Measurements from ENCODE around the gene PCMTD2. TPM values are rescaled to one million over a fixed set of nuclear protein-coding genes. Genes with fewer than 3 reads are reported as not detected.
"Not testable (repeated sequence)": the region's sequence is repeated elsewhere in the genome, so short reads cannot be mapped to it uniquely, and the experiment has no call there.

PCMTD2 gene
- polyA plus RNA-seq, 1 donor: 70.6 TPM

DNA sequence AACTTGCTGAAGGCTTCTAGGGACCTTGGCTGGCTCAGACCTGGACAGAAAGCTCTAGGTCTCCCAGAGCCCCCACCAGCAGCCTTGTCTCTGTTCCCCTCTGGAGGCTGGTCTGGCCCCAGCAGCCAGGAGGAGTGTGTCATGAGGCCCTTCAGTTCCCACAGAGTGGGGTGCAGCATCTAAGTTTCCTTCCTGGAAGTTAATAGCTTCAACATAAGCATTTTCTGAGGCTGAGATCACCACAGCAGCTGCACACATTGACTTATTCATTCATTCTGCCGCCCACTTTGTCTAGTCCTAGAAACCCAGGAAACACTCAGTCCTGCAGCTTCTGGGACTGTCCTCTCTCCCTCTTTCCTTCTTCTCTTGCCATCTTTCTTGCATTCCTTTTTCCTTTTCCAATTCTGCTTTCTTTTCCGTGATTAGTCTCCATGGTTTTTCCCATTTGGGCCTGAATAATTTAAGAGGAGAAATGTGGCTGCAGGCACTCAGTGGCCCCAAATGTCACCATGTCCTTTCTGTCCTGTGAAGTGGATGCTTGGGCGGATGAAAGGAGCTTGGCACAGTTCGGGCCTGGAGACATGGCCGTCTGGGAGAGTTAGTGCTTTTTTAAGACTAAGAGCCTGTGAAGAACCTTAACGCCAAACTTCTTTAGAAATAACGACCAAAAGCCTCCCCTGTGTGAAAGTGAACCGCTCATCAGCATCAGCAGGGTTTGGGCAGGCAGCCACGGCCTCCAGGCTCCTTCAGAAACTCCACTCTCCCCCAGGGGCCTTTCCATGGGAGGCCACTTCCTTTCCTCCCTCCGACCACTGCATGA is 31.0 kb upstream of the PCMTD2 start:
- peak; percentile 77 for DNase-seq

DNA sequence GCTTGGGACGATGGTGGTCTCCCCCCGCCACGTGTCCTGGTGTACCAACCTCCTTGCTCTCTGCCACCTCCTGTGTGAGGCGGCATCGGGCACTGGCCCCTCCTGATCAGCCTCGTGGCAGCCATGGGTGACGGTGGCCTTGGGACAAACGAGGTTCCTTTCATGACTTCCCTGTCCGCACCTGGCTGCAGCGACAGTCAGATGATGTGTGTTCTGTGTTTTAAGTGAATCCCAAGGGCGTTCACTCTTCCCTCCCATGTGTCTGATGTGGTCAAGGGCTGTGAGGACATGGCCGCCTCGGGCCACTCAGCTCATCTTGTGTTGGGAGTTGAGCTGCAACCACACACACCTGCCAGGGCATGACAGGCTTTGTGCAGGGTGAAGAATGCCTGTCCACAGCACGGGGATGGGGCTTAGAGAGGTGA is 30.4 kb upstream of the PCMTD2 start:
- no peak for DNase-seq

DNA sequence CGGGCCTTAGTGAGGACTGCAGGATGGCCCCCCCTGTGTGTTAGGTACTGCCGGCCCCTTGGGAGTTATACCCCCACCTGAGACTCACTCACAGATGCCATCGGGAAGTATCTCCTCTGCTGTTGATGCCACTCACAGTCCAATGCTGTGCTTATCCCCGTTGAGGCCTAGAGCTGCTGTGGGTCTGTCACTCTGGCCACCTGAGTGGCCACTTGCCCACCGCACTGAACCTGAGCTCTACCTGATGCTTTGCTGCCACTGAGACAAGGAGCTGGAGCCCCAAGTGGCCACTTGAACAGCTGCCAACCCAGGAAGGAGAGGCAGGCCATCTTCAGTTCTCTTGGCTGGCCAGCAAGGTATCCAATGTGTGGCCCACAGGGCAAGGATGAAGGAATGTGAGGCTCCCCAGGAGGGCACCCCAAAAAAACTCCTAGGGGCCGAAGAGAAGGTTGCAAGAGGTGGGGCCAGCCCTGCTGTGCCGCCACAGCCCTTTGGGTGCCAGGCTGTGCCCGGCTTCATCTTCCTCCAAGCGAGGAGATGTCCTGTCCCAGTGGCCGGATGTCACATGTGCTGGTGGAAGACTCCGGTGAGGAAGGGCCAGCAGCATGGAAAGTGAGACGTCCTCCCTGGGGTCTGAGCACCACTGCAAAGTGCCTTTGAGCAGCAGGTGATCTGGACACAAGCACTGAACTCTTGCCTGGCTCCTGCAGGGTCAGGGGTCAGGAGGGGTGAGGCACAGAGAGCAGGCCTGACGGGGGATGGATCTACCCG is 29.5 kb upstream of the PCMTD2 start:
- no peak for DNase-seq

DNA sequence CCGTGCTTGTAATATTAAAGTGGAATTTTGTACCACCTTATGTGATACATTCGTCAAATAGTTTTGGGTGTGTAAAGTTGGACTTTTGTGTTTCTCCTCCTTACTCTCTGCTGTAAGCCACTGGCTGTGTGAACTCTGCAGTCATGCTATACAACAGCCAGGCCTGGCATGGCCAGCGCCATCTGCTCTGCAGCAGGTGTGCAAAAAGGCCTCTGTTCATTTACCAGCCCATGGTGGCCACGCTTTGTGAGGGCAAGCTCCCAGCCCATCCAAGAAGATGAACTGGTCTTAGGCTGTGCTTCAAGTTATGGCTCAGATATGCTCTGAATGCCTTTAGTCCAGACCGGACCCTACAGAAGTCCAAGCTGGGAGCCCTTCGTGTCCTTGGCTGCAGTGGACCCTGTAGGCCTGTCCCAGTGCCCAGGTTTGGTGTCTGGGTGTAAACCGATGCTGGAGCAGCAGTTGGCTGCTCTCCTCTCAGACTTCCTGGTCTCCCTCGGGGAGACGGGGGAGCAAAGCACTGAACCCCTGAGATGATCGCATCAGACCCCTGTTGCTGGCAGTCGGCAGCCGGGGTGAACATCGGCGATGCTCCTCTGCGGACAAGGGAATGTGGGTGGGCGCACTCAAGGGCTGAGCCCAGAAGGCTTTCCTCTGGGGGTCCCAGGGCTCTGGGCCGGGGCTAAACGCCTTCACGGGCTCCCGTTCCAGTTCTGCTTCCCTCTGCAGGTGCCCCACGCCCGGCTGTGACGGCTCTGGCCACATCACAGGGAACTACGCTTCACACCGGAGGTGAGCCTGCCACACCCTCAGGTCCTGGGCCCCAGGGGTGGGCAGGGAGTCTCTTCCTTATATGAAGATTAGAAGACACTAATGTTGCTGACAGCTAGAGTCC is 28.6 kb upstream of the PCMTD2 start:
- DNase-seq: no peak

DNA sequence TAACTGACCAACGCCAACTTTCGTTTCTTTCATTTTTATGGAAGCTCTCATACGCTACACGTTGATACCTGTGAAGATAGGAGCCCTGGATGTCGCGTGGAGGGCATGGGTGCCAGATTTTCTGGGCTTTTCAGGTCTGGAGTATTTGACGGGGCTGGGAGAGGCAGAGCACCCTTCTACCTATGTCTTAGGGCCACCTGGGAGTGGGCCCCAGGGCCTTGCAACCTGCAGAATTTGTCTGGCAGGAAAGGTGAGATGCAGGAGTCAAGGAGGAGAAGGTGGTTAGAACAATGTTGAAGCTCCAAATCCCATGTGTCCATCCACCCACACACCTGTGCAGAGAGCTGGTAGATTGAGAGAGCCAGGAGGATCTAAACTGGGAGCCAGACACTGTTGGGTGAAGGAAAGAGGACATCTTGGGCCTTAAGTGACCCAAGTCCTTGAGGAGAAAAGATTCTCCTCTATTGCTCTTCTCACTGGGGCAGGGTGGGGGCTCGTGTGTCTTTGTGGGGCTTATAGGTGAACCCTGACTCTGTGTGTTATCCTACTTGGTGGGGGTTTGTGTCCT is 27.4 kb upstream of the PCMTD2 start:
- DNase-seq: no peak

DNA sequence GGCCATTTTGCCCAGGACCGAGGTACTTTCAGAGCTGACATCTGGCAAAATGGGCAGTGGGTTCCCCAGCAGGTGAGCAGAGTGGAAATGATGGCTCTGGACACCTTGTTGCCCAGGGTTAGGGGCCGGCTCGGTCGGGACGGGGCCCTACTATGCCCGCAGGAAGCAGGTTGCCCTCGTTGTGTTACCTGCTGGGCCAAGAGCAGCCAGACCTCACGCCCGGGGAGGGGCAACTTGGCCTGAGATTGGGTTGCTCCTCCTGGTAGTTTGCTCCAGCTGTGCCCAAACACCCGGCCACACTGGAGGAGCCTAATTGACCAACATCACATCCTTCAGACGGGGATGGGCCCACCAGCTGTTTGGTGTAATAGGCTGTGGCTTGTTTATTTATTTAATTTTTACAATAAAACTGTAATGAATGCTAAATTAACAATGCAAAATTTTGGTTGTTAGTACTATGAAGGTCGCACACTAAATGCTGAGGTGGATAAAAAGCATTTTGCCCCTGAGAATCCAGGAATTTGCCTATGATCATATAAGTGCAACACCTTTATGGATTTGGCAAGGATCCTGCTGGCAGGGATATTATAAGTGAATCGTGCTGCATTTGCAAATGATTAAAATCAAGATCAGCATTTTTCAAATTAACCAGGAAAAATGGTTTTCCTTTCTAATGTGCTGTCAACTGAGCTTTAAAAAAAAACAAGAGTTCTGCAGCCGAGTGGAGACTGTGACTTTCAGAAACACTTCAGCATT is 26.6 kb upstream of the PCMTD2 start:
- DNase-seq: no peak

DNA sequence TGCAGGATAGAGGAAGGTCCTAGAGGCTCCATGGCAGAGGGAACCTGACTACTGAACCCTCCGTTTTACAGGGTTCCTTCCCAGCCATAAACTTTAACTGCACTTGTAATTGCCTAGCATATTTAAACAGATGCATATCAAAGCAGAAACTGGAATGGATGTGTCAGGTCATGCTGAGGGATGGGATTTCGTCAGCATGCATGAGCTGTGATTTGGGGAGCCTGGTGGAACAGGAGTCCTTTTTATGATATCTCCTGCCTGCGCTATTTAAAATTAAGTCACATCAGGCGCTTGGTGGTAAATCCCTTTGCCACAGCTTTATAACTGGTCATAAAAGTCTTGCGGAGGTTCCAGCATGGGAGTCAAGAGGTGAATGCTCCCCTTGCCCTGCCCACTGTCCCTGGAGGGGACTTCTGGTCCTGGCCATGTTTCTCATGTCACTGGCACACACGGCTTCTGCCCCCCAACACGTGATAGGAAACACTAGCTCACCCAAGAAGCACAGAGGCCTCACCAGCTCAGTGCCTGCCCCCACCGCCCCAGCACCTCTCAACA is 26.0 kb upstream of the PCMTD2 start:
- no peak for DNase-seq

DNA sequence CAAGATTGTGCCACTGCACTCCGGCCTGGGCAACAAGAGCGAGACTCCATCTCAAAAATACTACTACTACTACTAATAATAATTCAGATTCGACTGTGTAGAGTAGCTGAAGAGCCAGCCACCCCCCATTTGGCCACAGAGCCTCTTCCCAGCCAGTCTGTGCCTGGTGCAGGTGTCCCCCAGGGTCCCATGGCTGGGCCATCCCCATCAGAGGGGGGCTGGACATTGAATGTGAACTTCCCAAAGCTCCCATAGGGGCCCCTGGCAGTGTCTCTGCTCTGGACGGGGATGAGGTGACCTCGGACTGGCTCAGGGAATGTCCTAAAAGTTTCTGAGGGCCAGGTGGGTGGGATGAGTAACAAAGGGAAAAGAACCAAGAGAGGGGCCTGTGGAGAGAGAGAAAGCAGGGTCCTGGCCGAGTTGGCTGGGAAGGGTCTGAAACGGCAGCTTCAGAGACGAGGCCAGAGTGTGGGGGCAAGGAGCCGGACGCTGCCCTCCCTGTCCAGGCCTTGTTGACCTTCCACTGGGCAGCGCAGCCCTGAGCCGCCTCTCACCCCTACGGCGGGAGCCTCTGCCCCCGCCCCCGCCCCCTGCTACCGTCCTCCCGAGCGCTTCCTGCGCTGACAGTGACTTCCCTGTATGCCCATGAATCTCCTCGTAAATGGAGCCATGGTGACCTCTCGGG is 24.9 kb upstream of the PCMTD2 start:
- DNase-seq: no peak

DNA sequence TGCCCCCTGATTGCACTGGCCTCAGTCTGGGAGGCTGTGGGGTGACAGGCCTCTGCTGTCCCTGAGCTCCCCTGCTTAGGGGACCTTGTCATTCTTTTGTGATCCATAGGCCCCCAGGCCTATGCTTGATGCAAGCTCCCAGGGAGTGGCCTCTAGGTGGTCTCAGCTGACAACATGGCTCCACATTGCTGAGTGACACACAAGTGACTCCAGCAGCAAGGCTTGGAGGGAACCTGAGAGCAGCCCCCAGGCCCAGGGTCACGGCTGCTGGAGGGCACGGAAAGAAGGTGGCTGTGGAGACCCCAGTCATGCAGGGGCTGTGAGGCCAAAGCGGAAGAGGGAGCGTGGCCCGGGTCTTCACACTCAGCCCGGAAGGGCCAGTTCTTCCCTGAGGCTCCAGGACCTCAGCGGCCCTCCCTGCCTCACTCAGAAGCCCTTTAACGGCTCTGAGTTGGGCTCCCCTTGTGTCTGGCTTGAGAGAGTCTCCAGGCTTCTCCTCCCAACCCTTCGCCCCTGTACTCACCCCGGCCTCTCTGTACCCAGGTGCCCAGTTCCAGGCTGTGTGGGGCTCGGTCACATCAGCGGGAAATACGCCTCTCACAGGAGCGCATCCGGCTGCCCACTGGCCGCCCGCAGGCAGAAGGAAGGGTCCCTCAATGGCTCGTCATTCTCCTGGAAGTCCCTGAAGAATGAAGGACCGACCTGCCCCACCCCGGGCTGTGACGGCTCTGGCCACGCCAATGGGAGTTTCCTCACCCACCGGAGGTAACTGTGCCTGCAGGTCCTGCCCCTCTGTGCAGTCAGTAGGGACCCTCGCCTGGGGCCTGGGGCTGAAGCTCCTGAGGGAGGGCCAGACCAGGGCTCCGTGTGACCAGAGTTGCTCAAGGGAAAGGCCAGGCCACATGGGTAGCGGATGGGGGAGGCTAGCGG is 23.7 kb upstream of the PCMTD2 start:
- DNase-seq: no peak

DNA sequence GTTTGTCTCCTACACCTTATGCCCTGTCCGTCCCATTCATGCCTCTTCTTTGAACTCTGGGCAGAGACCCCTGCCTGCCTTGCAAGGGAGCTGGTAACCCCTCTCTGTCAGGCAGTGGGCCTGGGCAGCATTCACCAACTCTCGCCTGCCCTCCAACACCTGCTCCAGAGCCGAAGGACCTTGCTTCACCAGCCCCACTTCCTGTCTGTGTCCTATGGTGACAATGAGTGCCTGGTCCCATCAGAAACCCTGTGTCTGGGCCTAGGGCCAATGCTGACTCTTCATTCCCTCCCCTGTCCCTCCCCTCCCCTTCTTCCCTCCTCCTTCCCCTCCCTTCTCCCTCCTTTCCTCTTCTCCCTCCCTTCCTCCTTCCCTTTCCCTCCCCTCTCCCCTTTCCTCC is 22.8 kb upstream of the PCMTD2 start:
- no peak for DNase-seq

DNA sequence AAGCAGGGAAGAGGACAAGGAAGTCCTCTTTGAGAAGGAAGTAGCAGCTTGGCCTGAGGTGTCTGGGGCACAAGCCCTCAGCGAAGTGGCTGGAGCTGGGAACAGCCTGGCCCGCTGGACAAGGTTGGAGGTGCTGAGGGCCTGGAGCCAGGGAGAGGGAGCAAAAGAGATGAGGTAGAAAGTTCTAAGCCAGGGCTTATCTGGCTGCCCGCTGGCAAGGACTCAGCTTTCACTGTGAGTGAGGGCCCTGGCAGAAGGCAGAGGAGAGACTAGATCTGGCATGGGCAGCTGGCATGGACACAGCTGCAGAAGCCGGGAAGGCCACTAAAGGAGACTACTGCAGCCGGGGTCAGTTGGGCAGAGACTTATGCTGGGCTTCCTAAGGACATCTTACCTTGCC is 21.8 kb upstream of the PCMTD2 start:
- no peak for DNase-seq

DNA sequence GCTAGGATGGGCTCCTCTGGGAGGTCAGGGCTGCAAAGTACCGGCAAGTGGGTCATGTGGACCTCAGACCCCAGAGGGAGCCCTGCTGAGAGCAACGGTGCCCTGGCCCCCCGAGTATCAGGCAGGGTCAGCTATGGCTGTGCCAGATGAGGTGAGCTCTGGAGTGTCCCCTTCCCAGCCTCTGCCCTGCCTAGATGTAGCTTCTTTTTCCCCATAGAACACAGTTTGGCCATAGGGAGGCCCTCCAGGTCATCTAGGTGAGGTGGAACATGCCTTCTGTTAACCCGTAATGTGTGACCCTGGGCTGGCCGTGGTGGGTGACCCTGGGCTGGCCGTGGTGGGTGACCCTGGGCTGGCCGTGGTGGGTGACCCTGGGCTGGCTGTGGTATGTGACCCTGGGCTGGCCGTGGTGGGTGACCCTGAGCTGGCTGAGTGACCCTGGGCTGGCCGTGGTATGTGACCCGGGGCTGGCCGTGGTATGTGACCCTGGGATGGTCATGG is 21.2 kb upstream of the PCMTD2 start:
- no peak for DNase-seq

DNA sequence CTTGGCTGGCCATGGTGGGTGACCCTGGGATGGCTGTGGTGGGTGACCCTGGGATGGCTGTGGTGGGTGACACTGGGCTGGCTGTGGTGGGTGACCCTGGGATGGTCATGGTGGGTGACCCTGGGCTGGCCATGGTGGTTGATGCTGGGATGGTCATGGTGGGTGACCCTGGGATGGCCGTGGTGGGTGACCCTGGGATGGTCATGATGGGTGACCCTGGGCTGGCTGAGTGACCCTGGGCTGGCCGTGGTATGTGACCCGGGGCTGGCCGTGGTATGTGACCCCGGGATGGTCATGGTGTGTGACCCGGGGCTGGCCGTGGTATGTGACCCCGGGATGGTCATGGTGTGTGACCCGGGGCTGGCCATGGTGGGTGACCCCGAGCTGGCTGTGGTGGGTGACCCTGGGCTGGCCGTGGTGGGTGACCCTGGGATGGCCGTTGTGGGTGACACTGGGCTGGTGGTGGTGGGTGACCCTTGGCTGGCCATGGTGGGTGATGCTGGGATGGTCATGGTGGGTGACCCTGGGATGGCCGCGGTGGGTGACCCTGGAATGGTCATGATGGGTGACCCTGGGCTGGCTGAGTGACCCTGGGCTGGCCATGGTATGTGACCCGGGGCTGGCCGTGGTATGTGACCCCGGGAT is 20.5 kb upstream of the PCMTD2 start:
- not testable (repeated sequence) for DNase-seq

DNA sequence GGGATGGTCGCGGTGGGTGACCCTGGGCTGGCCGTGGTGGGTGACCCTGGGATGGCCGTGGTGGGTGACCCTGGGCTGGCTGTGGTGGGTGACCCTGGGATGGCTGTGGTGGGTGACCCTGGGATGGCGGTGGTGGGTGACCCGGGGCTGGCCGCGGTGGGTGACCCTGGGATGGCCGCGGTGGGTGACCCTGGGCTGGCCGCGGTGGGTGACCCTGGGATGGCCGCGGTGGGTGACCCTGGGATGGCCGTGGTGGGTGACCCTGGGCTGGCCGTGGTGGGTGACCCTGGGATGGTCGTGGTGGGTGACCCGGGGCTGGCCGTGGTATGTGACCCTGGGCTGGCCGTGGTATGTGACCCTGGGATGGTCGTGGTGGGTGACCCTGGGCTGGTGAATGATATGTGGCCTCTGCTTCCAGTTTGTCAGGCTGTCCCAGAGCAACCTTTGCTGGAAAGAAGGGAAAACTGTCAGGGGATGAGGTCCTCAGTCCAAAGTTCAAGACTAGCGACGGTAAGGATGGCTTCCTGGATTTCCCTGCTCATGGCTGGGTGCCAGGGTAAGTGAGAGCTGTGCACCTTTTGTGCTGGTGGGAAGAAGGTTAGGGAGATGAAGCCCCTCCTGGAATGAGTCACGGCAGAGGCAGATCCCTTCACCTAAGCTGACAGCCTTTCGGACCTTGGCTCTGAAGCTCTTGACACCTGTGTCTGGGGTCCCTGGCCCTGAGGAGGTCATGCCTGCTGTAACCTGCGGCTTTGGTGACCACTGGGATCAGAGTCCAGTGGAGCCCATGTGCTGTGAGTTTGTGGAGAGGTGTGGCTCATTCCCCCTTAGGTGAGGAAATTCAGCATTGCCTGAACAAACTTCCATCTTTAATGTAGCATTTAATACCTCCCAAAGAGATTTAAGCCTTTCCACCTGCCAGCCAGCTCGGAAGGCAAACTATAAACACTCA is 19.1 kb upstream of the PCMTD2 start:
- DNase-seq: no peak

DNA sequence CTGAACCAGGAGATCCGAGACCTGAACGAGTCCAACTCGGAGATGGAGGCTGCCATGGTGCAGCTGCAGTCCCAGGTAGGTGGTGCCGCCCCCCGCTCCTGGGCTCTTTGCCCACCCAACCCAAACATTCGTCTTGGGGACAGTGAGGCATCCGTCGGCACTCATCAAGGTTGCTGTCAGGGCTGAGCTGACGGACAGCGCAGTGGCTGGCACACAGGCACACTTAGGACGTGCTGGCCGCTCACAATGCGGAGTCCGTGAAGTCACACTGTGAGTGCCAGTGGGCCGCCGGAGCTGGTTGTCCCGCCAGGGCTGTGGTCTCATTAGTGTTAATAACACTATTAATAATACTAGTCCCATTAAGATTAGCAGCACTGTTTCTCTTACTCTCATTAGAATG is 18.2 kb upstream of the PCMTD2 start:
- DNase-seq: no peak

DNA sequence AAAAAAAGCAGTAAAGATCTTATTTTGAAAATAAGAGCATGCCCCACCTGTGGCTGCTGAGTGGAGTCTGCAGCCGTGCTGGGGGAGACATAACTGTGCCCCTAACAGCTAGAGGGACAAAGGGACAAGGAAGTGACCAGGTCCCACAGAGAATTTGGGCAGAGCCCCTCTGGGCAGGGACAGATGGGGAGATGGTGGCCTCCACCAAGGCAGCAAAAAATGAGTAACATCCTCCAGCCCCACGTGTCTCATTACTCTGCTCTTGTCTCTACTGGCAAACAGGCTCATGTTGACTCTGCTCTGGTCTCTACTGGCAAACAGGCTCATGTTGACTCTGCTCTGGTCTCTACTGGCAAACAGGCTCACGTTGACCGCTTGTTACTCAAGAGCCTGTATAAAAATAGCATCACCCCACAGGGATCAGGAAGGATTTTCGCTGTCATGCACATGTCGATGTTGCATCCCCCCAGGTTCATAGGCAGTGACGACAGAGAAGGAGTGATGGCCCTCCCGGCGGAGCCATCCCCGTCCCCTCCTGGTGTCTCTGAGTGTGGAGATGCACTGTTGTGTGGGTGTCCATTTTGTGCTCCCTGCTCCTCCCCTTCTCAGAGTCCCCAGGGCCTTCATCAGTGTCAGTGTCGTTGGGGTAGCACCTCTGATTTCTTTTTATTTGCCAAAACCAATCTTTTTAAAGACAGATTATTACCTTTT is 17.3 kb upstream of the PCMTD2 start:
- no peak for DNase-seq

DNA sequence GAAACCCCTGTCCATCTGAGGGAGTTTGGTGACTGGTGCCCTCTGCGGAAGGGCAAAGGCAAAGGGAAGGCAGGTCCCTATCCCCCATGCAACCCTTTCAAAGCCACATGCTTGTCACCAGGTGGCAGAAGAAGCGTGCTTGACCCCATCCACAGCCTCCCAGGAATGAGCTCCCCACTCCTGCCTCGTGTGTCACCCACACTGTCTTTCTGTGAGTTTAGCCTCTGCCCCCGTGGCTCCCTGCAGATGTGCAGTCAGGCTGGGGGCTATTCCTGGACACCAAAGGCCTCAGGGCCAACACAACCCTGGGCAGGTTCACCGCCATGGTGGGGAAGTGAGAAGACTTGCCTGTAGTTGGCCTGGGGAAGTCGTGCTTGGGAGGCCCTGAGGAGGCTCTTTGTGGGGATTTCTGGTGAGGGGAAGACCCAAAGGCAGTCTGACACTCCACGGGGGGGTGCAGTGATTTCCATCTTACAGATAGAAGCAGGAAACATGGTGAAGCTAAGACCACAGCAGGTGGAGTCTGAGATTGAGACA is 16.6 kb upstream of the PCMTD2 start:
- no peak for DNase-seq

All from hindlimb muscle (tissue), 1 donor.